ENCODE measurements around the gene ABCA4.
A peak's percentile ranks its signal among the peaks of the same experiment; 100 is the strongest.

ABCA4 gene

DNA sequence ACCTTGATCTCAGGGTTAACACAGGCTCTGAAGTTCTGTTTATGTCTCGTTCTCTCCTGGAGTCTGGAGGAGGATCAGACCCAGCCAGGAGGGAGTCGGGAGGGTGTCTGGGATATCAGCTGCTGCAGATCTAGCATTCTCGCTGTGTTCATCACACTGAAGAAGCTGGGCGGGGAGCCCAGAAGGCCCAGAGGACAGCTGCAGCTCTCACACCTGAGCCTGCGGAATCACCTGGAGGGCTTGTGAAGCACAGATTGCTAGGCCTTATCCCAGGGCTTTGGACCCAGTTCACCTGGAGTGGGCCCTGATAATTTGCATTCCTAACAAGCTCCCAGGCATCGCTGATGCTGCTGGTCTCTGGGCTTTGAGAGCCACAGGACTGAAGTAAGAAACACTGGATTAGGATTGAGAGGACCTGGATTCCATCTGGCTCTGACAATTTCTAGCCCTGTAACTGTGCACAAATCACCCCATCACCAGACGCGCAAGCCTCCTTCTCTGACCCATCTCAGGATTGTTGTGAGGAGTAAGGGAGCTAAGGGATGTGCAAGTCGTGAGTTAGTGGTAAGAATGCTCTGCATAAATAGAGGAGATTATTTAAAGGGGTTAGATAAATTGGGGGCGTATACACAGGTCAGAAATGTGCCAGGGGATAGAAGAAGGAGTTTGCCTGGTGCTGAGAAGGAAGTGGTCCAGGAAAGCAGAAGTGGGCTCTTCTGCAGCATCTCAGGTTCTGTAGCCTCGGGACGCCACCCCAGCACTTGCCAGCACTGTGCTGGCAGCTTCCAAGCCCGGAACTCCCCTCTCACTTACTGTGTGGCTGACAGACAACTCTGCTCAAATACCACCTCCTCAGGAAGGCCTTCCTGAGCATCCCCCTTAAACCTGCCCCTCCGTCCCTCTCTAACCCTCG is 19.1 kb downstream of the ABCA4 start:
- no peak for DNase-seq

DNA sequence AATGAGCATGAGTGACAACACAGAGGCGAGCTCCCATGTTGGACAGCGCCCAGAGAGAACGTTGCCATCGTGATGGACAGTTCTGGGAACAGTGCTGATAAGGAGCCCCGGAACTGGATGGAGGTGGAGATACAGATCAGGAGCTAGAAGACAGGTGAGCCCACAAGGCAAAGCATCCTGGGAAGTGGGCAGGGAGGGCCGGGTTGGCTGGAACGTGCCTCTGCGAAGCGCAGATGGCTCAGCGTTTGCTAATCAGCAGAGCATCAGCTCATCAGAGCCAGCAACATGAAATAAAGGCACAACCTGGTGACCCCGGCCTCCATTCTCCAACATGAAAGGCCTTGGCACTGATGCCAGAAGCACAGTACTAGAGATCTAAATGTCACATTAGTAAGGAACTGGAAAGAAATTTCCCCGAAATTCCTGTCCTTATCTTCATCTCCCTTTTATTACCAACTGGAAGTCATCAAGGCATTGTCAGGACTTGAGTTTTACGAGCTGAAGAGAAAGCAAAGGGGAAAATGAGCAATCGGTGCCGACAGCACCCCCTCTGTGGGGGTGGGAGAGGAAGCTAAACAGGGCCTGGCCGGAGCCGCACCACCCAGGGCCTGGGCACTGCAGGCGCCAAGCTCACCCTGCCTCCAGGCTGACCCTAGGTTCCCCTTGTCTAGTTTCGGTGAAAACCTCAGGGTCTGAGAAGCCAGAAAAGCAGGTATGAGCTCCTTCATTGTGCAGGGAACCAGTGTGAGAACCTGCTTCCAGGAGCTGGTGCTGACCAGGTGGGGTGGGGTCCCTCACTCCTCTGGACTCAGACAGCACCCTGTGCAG is 19.9 kb downstream of the ABCA4 start:
- no peak for DNase-seq

DNA sequence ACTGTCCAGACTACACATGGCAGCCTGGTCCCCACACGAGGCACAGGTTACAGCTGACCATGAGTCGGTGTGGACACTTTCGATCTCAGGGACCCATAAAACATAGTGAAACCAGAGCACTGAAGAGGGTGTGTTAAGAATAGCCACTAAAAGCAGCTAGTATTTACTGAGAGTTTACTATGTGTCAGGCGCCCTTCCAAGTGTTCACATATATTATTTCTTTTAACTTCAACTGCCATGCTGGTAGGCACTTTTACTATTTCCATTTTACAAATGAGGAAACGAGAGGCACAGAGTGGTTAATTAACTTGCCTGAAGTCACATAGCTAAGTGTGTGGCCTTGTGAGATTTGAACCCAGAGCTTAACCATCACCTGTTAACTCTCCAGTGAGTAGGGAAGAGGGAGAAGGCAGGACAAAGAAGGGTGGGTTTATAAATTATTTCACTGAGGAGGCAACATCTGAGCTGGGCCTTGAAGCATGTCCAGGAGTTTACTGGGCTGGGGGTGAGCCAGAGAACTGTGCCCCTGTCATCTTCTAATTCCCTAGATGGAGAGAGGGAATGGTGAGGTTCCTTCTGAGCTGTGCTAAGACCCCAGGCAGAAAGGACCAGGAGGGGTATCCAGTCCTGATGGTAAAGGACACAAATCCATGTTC is 20.7 kb downstream of the ABCA4 start:
- no peak for DNase-seq

DNA sequence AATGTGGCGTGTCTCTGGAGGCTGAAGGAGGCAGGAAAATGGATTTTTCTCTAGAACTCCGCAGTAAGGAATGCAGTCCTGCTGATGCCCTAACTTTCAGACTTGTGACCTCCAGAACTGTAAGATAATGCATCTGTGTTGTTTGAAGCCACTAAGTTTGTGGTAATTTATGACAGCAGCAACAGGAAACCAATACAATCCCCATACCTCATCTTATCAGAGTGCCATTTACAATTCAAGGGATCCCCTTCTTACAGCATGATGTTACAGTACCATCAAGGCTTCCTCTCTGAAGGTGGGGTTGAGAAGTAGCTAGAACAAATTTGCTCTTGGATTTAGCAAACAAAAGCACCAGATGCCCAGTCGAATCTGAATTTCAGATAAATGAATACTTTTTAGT is 21.6 kb downstream of the ABCA4 start:
- no peak for DNase-seq

DNA sequence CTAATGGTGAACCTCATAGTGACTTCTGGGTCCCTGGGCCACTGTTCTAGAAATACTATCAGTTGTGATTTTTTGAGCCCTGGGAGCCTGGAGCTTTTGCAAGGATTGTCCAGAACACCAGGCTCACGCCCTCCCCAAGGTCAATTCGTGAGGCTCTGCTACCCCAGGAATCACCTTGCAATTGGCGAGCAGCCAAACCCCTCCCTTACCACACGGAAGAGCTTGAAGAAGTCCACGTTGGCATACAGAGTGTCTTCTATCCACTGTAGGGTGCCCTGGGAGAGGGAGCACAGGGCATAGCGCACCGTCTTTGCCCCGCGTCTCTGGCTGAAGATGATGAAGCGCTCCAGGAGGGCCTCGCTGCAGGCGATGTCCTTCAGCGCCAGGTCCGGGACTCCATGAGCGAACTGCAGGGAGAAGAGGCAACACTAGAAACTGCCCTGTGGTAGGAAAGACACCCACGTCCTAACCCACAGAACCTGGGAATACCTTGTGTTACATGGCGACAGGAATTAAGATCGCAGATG is 22.3 kb downstream of the ABCA4 start:
- no peak for DNase-seq

DNA sequence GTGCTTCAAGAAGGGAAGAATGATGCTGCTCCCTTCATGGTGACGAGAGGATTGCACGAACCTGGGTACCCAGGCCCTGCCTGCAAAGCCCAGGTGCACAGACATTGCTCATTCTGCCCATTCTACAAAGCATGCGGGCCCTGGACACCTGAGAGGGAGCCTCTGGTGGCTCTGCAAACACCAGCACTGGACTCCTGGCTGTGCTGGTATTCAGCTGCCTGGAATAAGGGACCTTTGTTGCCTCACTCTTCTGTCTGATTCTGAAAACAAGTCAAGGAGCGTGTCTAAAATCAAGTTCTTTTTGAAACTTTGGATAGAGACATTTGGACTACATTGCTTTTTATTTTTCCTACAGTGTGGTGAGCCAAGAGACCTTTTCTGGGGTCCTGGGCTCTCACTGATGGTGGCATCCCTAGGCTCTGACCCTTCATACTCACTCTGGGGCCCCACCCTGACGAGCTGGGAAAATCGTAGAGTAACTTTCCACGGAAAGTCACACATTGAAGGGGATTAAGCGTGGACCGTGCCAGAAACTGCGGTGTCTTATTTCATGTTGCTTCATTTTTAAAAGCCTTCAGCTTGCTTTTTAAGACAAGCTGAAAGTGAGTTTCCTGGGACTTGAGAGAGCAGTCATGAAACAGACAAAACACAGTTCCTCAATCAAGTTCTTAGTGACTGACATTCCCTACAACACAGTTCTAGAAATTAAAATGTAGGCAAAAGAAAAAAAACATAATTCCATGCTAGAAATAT is 24.0 kb downstream of the ABCA4 start:
- DNase-seq: no peak

DNA sequence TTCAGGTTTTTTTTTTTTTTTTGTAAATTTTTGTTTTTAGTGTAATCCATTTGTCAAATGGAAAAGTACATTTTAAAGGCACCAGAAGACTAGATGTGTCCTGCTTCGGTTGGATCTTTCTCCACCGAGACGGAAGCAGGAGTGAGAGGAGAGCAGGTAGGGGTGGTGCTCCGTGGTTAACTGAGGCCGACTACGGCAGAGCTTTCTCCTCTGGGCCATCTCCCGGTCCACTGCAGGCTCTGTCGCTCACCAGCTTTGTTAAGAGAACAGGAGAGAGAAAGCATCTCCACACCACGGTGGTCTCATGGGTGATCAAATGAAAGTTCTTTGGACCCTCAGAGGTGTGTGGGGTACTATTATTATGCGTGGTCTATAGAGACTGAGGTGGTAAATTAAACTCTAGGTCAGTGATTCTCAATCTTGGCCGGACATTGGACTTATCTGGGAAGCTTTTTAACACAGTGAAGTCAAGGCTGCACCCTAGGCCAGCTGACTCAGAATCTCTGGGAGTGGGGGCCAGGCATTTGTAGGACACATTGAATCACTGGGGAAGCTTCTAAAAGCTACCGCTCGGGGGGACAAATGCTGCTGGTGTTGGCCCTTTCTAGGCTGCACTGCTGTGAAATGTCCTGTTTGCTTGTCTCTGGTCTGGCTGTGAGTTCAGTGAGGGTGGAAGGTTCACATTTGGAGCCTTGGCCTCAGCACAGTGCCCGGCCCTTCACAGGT is 25.0 kb downstream of the ABCA4 start:
- no peak for DNase-seq

DNA sequence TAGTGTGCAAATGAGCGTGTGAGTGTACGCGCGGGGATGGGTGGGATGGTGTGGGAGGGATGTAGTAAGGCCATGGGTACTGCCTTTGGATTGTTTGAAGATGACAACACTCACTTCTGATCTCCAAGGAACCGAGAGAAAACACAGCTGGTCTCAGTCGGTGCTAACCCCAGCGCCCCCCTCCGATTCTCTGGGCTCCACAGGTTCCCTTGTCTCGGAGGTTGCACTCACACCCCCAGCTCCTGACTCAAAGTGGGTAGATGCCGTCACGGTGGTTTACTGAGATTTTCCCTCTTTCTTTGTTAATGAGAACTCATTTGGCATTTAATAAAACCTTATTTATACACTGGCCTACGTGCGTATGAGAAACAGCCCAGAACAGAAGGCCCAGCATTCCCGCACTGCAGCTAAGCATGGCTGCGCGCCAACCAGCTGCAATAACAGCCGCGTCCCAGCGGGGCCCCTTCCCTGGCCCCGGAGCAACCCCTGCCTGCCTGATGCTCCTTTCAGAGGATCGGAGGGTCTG is 25.8 kb downstream of the ABCA4 start:
- no peak for DNase-seq

DNA sequence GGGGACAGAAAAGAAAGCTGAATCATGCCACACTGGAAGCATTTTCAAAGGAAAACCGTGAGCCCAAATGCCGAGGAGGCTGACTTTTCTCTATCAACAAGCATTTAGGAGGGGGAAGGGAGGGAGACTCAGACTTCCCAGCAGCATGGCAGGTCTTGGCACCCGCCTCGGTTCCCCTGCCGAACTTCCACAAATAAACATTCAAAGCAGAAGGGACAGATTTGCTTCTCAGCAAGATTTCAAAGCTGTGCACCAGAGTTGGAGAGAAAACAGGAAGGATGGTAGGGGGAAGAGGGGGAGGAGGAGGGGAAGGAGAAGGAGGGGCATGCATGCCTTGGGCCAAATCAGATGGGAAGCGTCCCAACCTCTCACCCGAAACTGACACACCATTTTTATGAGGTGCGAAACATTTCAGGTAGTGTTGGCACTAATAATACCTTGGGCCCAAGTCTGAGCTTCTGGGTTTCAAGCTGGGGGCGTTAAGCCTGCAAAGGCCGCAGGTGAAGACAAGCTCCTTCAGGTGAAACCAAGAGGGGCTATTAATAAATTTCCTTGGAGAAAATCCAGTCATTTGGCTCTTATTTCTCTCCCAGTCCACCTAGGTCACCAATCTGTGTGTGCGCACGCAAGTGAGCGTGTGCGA is 26.4 kb downstream of the ABCA4 start:
- no peak for DNase-seq

DNA sequence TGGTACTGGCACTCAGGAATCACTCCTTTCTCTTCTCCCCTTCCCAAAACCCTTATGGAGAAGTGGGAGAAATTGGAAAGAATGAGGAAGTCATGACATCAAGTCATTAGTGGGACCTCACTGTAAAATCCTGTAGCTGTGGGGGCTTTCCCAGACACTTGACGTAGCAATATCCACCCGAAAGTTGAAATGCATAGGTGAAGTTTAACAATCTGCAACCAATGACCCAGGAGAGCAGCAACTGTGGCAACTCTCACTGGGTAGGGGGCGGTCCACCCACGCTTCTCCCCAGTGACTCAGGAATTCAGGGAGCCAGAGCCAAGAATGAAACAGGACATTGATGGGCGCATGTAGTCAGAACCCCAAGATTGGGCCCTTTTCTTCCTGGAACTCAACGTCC is 27.0 kb downstream of the ABCA4 start:
- no peak for DNase-seq

DNA sequence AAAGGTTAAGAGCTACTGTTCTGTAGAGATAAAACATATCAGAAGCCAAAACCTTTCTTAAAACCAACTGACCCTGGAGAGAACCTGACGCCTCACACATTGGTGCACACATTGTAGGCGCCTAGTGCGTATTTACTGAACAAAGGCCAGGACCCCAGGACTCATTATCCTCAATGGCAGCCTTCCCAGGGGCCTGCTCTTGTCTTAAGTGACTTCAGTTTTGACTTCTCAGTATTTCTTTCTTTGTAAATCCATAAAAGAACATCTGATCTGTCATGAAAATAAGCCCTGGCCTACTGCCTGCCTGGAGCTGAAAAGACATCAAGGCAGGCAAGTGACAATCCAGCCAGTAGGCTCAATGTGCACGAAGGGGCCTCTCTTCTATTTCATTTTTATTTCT is 27.6 kb downstream of the ABCA4 start:
- DNase-seq: no peak

DNA sequence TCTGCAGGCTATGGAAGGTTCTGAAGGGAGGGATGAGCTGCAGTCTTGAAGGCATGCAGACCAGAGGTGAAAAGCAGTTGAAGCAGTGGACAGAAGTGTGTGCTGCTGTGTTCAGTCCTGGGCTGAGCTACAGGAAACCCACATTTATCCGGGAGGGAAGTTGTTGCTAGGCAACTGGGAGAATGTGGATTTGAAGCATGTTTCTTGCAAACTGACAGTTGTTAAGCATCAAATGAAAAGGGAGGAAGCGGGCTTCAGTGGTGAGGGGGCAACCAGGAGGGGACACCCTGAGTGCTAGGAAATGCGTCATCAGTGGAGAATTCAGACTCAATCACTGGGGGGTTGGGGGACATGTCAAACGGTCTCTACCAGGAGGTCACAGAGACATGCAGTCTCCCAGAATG is 28.7 kb downstream of the ABCA4 start:
- peak; percentile 41 for DNase-seq

DNA sequence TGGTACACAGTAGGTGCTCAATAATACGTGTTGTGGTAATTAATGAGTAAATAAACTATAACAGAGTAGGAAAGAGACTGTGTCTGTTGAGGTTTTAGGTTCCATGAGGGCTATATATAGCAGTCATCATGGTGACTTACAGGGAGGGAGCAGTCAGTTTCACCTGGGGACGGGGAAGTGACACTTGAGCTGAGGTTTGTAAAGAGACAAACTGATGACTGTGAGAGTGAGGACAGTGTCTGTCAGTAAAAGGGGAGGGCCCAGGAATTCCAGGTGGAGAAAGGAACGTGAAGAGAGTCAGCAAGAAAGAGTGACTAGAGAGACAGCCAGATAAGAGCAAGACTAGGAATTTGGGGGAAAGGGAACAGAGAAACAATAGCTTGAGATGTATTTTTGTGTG is 30.2 kb downstream of the ABCA4 start:
- DNase-seq: no peak

DNA sequence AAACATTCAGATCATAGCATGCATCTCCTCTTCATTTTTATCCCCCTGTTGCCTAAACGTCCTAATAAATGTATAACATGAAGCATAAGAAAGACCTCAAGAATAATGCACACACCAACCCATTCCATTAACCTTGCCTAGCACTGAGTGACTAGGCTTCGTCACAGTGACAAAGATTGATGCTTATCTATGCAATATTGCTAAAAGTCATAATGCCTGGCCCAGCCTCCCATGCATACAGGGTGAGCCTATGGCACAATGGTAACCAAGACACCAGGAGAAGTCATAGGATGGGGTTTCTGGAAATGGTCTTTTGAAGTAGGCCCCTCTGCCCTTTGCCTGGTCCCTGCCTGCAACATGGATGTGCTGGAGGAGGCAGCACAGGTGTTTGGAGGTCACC is 33.8 kb downstream of the ABCA4 start:
- no peak for DNase-seq

DNA sequence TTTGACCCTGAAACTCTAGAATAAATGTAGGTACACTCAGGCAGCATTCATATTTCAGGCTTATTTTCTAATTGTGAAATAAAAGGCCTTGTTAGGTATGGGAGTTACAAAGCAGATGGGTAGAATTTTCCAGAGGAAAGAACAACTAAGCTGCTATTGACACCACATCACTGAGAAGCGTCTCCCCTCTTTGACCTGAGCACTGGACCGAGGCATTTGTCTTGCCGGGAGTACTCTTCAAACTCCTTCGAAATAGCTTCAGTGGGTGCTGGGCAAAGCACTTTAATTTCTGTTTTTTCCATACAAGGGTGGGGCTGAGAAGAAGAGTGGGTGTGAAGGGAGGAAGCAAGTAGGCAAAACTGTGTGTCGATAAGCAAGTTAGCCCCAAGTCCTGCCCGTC is 36.4 kb downstream of the ABCA4 start:
- DNase-seq: no peak

DNA sequence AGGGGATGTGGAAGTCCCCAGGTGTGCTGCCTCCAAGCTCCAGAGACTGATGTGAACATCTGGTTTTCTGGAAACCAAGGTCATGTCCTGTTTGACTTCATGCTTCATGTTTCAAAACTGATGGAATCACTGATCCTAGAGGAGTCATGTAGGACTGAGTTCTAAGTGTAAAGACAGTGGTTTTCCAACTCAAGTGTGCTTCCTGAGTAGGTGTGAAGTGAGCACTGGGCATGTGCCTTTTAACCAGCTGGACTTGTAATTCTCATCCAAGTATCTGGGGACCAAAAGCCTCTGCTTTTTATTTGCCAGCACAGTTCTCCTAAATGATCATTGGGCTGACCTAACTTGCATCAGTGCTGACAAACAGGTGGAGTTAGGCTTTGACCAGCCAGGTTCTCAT is 36.9 kb downstream of the ABCA4 start:
- DNase-seq: no peak

DNA sequence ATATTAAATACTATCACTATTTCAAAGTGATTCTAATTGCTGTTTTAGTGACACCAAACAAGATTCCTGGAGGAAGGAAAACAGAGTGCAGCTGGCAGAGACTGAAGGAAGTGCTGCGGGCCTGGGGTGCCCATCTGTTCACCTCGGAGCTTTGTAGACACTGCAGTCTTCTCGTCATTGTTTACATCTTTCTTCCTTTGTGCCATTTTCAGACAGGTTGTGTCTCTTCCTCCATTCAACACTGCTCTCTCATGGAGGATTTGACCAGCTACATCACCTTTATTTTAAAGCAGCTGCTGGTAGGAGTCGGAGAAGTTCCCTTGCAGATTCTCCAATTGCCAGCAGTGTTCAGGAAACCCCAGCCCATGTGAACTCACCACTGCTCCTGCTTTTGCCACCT is 37.3 kb downstream of the ABCA4 start:
- no peak for DNase-seq

DNA sequence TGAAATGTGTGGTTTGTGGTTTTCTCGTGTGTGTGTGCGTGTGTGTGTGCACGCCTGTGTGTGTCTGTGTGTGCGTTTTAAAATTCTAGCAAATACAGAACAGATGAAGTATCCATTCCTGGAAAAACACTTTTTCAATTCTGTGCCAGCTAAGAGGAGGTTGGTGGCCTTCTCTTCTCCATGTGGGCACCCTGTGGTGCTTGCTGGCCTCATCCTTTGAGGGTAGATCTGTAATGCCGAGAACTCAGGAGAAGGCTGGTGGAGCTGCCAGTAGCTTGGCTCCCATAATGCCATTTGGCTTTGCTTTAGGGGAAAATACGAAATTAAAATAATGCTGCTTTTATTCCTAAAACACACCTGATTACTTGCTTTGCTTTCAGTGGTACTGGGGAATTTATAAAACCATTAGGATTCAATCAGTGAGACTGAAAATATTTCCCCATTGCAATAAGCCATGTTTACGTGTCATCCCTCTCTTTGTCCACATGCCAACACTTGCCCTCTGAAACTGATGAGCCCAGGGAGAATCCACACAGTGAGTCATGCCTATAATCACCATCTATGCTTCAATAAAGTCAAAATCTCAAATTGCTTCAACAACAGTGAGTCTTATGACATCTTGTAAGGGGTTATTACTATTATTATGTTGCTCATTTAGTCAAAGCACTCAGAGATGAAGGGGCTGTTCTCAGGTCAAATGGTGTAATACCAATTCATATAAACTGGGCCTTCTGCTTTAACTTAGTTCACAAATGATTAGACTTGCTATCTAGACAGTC is 39.2 kb downstream of the ABCA4 start:
- DNase-seq: no peak

DNA sequence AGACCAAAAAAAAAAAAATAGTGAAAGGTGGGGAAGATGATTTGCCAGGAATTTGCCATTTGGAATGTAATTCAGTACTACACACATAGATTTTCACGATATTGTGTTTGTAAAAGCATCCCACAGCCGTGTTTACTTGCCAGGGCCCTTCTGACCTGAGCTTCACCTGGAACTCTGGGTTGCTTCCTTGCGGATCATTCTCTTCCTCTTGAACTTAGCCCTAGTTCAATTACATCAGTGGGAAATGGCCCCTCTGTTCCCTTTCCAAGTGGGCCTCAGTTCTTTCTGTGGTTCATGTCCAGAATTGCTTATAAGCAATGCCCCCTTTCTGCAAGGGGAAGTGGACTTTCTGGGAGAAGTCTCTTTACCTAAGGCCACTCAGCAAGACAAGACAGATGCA is 41.0 kb downstream of the ABCA4 start:
- no peak for DNase-seq

Data from GF-D8 (cell line).